B cell (primary cell): Measurements from ENCODE around the gene HIGD1C. TPM values are rescaled to one million over a fixed set of nuclear protein-coding genes. Genes with fewer than 3 reads are reported as not detected.
A peak's percentile ranks its signal among the peaks of the same experiment; 100 is the strongest.

Experiments used
- ATAC-seq: fragments of 200-7000 bp; cut with Tn5 transposase; one replicate; pipeline ENCODE4 v1.10.0; 2021; ENCODE audit warnings: low read depth, mild to moderate bottlenecking, moderate number of reproducible peaks, moderate library complexity
- CTCF ChIA-PET: fragments of 350-600 bp; sonication (Branson Sonifier 250); formaldehyde crosslinking; loops from one replicate; lab custom pipeline; 2021; ENCODE audit warnings: antibody characterized with exemption, inconsistent platforms; lab: Charles Lee
- POLR2A ChIA-PET: fragments of 350-600 bp; sonication (Branson Sonifier 250); formaldehyde crosslinking; loops from one replicate; lab custom pipeline; 2021; ENCODE audit warnings: antibody characterized with exemption; lab: Charles Lee
- DNase-seq: peaks from one replicate; pipeline ENCODE4 v3.0.0; 2013
- H2AFZ ChIP-seq: 2 replicates; pipeline ENCODE4 v1.6.1; 2012; ENCODE audit warnings: mild to moderate bottlenecking, low read depth, low read length; ENCODE audit not compliant: insufficient read depth, poor library complexity, severe bottlenecking
- H3K27ac ChIP-seq, 2 donors: 1 replicate in 1 of 2; 2 replicates in 1 of 2; pipeline ENCODE4 v1.5.1; 2012 to 2013; ENCODE audit warnings: low read length in 2 of 2, mild to moderate bottlenecking in 2 of 2, moderate library complexity in 1 of 2
- H3K27me3 ChIP-seq, 4 experiments: fragments of 200-600 bp in 1 of 4; sonication (generic) in 1 of 4; replicated peaks in 1 of 4; 1 replicate in 2 of 4; 2 replicates in 2 of 4; pipeline versions ENCODE4 v1.6.1 to v1.7.0; 2013 to 2016; ENCODE audit warnings: low read length in 3 of 4, mild to moderate bottlenecking in 2 of 4, mixed read lengths in 1 of 4, moderate library complexity in 1 of 4; ENCODE audit not compliant: insufficient read depth in 4 of 4, control insufficient read depth in 3 of 4; ENCODE audit errors: control extremely low read depth in 1 of 4
- H3K36me3 ChIP-seq, 2 experiments: replicated peaks in 1 of 2; 1 replicate in 1 of 2; 2 replicates in 1 of 2; pipeline versions ENCODE4 v1.6.1 to v1.7.1; 2013; ENCODE audit warnings: low read length in 1 of 2; ENCODE audit not compliant: insufficient read depth in 2 of 2, control insufficient read depth in 1 of 2; ENCODE audit errors: control extremely low read depth in 1 of 2, extremely low read depth in 1 of 2
- H3K4me1 ChIP-seq, 2 donors: fragments of 200-600 bp in 1 of 2; sonication (generic) in 1 of 2; 1 replicate in 1 of 2; 2 replicates in 1 of 2; pipeline versions ENCODE4 v1.5.1 to v1.6.1; 2013 to 2017; ENCODE audit warnings: low read length in 2 of 2; ENCODE audit not compliant: control insufficient read depth in 2 of 2, insufficient read depth in 2 of 2
- H3K4me2 ChIP-seq: replicated peaks from 2 replicates; pipeline ENCODE3; 2012; ENCODE audit warnings: mild to moderate bottlenecking, low read depth, low read length; ENCODE audit not compliant: poor library complexity, severe bottlenecking
- H3K4me3 ChIP-seq, 5 experiments: fragments of 200-600 bp in 1 of 5; sonication (generic) in 1 of 5; 1 replicate in 3 of 5; 2 replicates in 2 of 5; pipeline versions ENCODE4 v1.5.1 to v1.7.0; 2011 to 2016; ENCODE audit warnings: low read length in 4 of 5, mild to moderate bottlenecking in 4 of 5, low read depth in 2 of 5, control low read depth in 1 of 5, moderate library complexity in 1 of 5; ENCODE audit not compliant: insufficient read depth in 1 of 5; ENCODE audit errors: control extremely low read depth in 1 of 5, extremely low read depth in 1 of 5
- H3K79me2 ChIP-seq: fragments of 200-600 bp; sonication (generic); one replicate; pipeline ENCODE4 v1.6.0; 2016; ENCODE audit warnings: low read length; ENCODE audit not compliant: control insufficient read depth, insufficient read depth
- H3K9ac ChIP-seq: fragments of 200-600 bp; sonication (generic); 2 replicates; pipeline ENCODE4 v1.6.1; 2017; ENCODE audit warnings: mild to moderate bottlenecking, low read length, moderate library complexity
- H3K9me3 ChIP-seq, 3 donors: one replicate each; pipeline versions ENCODE4 v1.6.1 to v1.7.1; 2013; ENCODE audit warnings: low read length in 2 of 3; ENCODE audit not compliant: control insufficient read depth in 2 of 3, insufficient read depth in 1 of 3; ENCODE audit errors: control extremely low read depth in 1 of 3
- H4K20me1 ChIP-seq: 2 replicates; pipeline ENCODE4 v1.6.0; 2012; ENCODE audit warnings: mild to moderate bottlenecking, low read length; ENCODE audit not compliant: insufficient read depth, control insufficient read depth, poor library complexity, severe bottlenecking
- H3K27ac Mint-ChIP-seq: one replicate; pipeline ENCODE4 v1.8.0; 2021; ENCODE audit warnings: mixed read lengths
- H3K27me3 Mint-ChIP-seq: one replicate; pipeline ENCODE4 v1.8.0; 2021; ENCODE audit warnings: mixed read lengths
- H3K4me1 Mint-ChIP-seq: one replicate; pipeline ENCODE4 v1.8.0; 2021; ENCODE audit warnings: mixed read lengths
- H3K4me3 Mint-ChIP-seq: one replicate; pipeline ENCODE4 v1.8.0; 2021; ENCODE audit warnings: mixed read lengths
- H3K9me3 Mint-ChIP-seq: one replicate; pipeline ENCODE4 v1.8.0; 2022; ENCODE audit warnings: mixed read lengths; ENCODE audit not compliant: insufficient read depth
- EZH2 ChIP-seq: IDR thresholded peaks from 2 replicates; pipeline ENCODE4 v1.6.1; 2012; ENCODE audit warnings: borderline replicate concordance, low read depth, mild to moderate bottlenecking, moderate library complexity, low read length; ENCODE audit not compliant: insufficient read depth, poor library complexity, severe bottlenecking
- WGBS: methylation state at CpG from one replicate; pipeline ENCODE4 v1.1.5; 2013; ENCODE audit warnings: missing lambda C conversion rate; ENCODE audit not compliant: insufficient coverage; 5-methylcytosine and 5-hydroxymethylcytosine counted together
- intact Hi-C: fragments of 100-400 bp; cut with micrococcal nuclease; formaldehyde crosslinking; loops from one replicate; pipeline ENCODE4 v1.10.0; 2022
- polyA plus RNA-seq: library from polyadenylated mRNA; depleted of rRNA; stranded (reverse); fragments of >200 nt; gene quantifications from 2 replicates; pipeline ENCODE4 v1.2.3, GENCODE V29; 2012
- total RNA-seq, 2 donors: library from RNA; stranded (reverse); fragments of 120-200 nt in 1 of 2; gene quantifications; 1 replicate in 1 of 2; 2 replicates in 1 of 2; pipeline versions ENCODE4 v1.2.3 to v1.2.4, GENCODE V29; 2013 to 2022
- TF ChIP-seq, protein P1 (sequence below): fragments of 200-600 bp; IDR thresholded peaks from one replicate; pipeline ENCODE4 v1.8.0; 2022; ENCODE audit warnings: antibody characterized with exemption, mild to moderate bottlenecking

The HIGD1C gene
- total and polyA plus RNA-seq, 2 donors (not counting 1 experiment from before 2014, with no cell fraction given) = not detected

DNA sequence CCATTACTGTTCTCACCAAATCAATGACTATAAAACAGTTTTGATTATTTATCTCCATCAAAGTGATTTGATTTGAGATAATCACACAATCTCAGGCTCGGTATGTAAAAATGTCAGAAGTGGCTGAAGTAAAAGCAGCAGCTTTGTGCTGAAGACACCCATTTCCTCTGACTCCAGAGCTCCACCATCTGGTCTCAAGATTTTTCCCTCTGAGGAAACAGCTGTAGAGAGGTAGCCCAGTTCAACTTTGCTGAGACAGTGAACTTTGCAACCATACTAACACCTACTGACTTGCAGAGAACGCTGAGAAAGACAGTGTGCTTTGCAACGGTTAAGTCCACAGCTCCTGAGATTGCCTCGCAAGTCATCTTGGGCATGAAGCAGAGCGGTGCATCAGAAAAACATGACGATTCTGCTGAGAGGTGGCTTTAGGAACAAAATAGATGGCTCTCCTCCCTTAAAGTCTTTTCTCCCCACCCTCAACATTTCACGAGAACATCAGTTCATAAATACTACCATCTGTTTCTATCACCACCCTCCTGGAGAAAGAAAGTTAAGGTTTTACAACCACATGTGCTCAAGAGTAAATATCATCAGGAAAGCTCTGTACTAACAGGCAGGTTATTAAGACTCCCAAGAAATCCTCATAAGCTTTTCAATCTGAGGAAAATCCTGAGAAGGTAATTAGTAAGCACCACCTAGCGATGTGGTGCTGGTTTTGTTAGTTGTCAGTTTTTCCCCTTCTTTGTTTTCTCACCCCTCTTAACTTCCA lies 34.8 kb downstream of the HIGD1C start:
- H3K9ac ChIP-seq = no peak overlapping the region

More for the DNA sequence above, 34.8 kb downstream of the HIGD1C start:
- no peak overlapping the region for H2AFZ ChIP-seq
- CTCF ChIA-PET = interaction anchor here (0.7 to 7.1 kb wide), 43 partner anchors 8 to 545 kb away, joined by 3 to 343 read pairs (median 4); partner anchors contain the start of genes ATF1, LETMD1, SLC11A2 and TMPRSS12
- POLR2A ChIA-PET = interaction anchor here (0.6 to 0.8 kb wide), 3 partner anchors 162 to 231 kb away, joined by 3 to 4 read pairs (median 4); partner anchors contain the start of genes ATF1 and POU6F1
- no peaks in the 10 kb centered on the region for H3K27me3 Mint-ChIP-seq
- ATAC-seq (peak; percentile 80), DNase-seq (peak; percentile 65)
- H3K27me3 ChIP-seq = no peaks in the 10 kb centered on the region
- peaks cover 6% of the 10 kb centered on the region for H3K4me1 Mint-ChIP-seq
- WGBS = 54% methylated on average over 4 of the region's 8 CpGs
- H3K27ac Mint-ChIP-seq = no peak overlapping the region
- H3K4me1 ChIP-seq = peaks cover 0 to 2% of the 10 kb centered on the region in 2 donors
- no peaks in the 10 kb centered on the region for H3K79me2 ChIP-seq
- intact Hi-C loops = loop anchor here (1.0 to 10.0 kb wide), 5 partner anchors 62 to 355 kb away; a partner anchor contains a TSS
- peaks cover 1 to 38% of the 10 kb centered on the region in 2 experiments for H3K36me3 ChIP-seq
- H3K4me2 ChIP-seq = no peak overlapping the region
- H3K9me3 ChIP-seq = no peaks in the 10 kb centered on the region
- no peak overlapping the region for H3K4me3 Mint-ChIP-seq
- no peaks in the 10 kb centered on the region for H3K9me3 Mint-ChIP-seq
- H3K4me3 ChIP-seq = no peak overlapping the region
- TF ChIP-seq EZH2 = no peak
- TF ChIP-seq, protein P1, sequence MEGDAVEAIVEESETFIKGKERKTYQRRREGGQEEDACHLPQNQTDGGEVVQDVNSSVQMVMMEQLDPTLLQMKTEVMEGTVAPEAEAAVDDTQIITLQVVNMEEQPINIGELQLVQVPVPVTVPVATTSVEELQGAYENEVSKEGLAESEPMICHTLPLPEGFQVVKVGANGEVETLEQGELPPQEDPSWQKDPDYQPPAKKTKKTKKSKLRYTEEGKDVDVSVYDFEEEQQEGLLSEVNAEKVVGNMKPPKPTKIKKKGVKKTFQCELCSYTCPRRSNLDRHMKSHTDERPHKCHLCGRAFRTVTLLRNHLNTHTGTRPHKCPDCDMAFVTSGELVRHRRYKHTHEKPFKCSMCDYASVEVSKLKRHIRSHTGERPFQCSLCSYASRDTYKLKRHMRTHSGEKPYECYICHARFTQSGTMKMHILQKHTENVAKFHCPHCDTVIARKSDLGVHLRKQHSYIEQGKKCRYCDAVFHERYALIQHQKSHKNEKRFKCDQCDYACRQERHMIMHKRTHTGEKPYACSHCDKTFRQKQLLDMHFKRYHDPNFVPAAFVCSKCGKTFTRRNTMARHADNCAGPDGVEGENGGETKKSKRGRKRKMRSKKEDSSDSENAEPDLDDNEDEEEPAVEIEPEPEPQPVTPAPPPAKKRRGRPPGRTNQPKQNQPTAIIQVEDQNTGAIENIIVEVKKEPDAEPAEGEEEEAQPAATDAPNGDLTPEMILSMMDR = peak; percentile 40
- no peaks in the 10 kb centered on the region for H4K20me1 ChIP-seq
- no peak overlapping the region for H3K27ac ChIP-seq
